IPS-NIHi7 (cell line): ENCODE data around the gene ZNF750.
A peak's percentile ranks its signal among the peaks of the same experiment; 100 is the strongest.

Experiments used
- DNase-seq: peaks from one replicate; pipeline ENCODE4 v3.0.0; 2012; ENCODE audit warnings: mixed read lengths; ENCODE audit errors: extremely low spot score

The ZNF750 gene

DNA sequence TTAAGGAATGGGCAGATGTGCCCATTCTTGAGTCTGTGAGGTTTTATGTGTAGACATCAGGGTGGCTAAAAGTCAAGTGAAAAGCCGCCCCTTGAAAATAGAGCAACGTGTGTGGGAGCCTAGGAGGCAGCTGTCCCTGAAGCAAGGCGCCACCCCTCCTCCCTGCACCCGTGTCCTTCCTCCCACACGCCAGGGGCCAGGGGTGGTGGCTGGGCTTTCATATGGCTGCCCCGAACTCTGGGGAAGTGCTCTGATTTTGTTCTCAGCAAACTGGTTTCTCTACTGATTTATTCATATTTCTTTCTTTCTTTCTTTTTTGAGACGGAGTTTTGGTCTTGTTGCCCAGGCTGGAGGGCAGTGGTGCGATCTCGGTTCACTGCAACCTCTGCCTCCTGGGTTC, 4.7 kb downstream of the ZNF750 start:
- no peak for DNase-seq

DNA sequence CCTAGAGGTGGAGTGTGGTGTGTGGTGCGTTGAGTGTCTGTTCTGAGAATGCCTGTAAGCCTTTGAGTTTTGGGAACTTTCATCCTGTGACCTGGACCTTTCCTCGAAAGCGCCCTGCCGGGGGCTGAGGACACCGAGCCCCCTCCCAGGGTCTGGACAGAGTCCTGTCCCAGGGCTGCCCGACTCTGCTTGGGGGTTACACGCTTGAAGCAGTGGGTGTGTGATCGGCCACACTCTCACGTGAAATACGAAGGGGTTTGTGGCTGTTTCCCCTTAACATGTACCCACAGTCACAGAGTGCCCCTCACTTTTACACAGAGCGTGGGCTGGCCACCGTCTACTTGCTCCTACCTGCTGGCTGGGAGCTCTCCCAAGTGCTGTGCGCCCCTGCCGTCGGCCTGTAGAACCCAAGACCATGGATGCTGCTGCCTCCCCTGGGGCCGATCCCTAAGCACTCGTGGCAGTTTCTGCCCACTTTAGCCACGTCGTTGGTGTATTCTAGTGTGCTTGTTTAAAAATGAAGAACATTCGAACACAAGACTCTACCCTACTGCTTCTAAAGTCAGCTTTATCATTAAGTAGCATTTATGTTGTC, 6.8 kb downstream of the ZNF750 start:
- DNase-seq, result no peak

DNA sequence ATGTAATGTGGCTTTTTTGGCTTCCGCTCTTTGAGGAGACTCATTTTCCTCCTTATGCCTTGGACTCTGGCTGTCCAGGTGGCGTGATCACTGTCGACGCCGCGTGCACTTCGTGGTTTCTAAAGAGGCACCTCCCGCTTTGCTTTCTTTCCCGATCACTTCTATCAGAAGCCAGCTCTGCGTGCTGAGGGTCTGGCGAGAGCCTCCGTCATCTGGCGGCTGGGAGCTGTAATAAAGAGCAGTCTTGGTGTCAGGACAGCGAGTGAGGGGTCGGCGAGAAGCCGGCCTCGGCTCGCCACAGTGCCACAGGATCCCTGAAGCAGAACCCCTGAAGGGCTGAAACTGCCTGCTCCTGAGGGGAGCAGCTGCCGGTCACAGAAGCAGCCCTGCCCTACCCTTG, 7.4 kb downstream of the ZNF750 start:
- DNase-seq, result no peak

DNA sequence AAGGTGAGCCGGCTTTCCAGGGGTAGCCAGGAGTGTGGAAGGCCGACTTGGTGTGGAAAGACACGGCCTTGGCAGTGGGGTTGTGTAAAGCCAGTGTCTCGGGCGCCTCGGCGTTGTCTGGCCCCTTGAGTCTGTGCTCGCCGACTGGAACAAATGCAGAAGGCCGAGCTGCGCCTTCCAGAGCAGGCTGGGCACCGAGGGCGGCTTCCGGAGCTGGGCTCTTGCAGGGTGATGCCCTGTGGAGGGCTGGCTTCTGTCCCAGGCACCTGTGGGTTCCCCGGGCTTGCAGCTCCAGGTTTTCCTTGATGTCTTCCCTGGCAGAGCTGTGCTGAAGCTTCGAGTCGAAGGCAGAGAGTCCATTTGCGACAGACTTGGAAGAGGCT, 8.0 kb downstream of the ZNF750 start:
- DNase-seq, result no peak

DNA sequence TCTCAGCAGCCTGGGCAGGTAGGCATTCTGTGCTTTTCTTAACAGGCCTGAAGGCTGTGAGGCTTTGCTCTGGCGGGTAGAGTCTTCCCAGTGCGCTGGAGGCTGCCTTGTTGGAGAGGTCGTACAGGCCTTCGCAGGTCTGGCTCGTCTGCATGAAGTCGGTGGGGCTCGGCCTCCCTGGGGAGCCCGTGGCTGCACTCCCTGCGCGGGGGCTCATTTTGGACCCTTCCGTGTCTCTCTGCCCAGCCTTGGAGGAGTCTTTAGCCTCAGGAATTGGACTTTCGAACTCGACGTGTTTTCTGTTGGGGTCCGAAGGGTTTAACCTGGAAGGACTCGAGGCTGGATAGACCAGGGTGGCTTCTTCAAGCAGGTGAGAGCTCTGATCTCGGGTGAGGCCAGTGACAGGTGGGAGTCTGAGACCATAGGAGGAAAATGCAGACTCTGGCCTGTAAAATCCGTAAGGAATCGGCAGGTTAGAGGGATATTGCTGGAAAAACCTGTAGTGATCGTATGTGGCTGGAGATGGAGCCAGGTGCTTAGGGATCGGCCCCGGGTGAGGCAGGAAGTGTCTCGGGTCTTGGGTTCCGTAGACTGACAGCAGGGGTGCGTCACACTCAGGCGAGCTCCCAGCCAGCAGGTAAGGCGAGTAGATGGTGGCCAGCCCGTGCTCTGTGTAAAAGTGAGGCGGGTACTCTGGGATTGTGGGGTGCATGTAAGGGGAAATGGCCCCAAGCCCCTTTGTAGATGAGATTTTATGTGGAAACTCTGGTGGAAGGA, 8.6 kb downstream of the ZNF750 start:
- DNase-seq, result no peak

DNA sequence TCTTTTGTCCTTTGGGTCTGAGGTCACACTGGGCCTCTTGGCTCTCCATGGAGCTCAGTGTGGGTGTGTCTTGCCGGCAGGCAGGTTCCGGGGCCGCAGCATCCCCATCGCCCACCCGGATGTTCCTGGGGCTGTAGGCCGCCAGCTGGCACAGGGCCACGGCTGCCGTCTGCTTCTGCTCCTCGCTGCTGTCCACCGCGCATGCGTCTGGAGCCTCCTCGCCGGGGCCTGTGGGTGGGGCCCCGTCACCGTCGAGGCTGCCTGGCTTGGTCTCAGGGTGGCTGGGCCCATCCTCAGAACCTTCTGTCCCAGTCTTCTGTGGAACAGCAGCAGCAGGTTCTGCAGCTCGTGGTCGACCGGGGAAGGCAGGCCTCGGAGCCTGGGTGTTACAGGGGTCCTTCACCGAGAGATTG, 9.6 kb downstream of the ZNF750 start:
- no peak for DNase-seq

DNA sequence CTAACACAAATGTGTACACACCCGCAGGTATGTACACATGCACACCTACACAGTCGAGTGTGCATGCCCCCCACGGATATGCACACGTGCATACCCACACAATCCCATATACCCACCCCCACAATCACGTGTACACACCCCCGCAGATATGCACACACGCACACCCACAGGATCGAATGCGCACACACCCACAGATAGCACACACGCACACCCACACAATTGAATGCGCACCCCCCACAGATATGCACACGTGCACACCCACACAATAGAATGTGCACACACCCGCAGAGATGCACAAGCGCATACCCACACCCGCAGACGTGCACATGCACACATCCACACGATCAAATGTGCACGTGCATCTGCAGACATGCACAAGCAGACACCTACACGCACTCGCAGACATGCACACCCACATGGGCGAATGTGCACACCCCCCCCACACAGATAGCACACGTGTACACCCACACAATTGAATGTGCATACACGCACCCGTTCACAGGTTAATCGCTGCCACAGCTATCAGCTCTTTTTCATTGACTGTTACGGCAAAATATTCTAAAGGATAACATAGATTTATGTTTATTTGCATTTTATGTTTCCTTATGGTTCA, 10.8 kb downstream of the ZNF750 start:
- DNase-seq, result no peak

DNA sequence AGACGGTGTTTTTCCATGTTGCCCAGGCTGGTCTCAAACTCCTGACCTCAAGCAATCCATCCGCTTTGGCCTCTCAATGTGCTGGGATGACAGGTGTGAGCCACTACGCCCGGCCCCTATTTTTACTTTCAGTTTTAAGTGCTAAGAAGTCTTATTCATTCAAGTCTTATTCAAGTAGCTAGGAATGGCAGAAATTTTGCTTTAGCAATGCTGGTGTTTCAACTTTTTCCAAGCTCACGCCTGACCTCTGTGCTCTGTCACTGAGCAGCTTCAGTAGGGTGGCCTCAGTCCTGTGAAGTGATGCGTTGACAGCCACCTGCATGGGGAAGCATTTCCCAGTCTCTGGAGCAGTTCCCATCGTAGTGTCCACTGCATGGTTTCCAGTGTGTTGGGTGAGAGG, 12.9 kb downstream of the ZNF750 start:
- DNase-seq, result no peak

DNA sequence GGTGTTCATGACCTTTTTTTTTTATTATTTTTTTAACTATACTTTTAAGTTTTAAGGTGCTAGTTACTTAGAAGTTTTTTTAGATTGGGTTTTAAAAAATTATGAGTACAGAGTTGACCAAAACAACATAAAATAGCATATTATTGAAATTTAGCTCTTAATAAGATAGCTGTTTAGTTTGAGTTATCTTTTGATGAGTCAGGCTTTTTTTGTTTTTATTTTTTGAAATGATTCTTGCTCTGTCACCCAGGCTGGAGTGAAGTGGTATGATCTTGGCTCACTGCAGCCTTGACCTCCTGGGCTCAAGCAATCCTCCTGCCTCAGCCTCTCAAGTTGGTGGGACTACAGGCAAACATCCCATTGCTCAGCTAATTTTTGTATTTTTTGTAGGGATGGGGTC, 13.6 kb downstream of the ZNF750 start:
- DNase-seq, result no peak

DNA sequence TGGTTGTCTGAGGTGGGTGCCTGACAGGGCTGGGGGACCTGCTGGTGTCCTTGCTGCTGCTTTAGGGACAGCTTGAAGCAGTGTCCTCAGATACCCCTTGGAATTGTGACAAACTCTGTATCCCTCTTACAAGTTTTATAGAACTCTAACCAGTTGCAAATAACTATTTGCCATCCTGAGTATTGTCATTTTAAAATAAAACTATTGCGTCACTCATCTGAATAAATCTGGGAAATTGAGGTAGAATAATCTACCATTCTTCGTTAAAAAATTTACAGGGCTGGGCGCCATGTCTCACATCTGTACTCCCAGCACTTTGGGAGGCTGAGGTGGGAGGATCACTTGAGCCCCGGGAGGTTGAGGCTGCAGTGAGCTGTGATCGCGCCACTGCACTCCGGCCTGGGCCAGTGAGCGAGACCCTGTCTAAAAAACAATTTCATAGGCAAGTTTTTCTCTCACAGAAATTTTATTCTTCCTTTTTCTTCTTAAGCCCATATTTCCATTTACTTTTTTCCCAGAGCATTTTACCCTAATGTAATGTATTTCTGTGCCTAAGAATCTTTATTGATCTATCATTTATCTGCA, 14.2 kb downstream of the ZNF750 start:
- no peak for DNase-seq

DNA sequence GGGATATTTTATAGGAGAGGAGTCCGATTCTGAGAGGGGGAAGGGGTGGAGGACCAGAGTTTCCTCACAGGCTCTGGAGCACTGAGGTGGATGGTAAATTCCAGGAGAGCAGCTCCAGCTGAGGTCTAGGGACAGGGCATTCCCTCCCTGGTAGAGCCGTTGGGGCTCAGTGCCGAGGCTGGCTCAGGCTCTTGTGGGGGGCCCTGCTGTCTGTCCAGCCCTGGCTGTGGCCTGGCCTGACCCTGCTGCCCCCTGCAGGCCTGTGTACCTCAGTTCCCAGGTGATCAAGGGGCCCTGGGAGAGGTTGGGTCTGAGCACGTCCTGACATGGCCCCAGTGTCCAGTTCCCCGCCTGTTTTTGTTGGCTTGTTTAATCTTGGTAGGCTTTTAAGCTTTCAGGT, 16.8 kb downstream of the ZNF750 start:
- peak; percentile 79 for DNase-seq

DNA sequence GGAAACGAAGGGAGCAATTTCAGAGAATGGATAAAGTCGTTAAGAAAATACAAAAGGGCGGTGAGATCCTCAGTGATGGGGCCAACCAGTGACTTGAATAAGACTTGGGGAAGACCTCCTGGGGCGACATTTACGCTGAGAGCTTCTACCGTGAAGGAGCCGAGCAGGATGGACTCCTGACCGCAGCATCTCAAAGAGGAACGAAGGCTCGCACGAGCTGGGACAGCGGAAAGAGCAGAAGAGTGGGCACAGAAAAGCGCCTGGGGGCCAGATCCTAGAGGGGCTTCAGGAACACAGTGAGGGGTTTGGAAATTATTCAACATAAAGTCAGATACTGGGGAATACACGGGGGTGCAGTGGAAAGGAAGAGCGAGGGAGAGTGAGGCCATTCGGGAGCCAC, 17.5 kb downstream of the ZNF750 start:
- no peak for DNase-seq

DNA sequence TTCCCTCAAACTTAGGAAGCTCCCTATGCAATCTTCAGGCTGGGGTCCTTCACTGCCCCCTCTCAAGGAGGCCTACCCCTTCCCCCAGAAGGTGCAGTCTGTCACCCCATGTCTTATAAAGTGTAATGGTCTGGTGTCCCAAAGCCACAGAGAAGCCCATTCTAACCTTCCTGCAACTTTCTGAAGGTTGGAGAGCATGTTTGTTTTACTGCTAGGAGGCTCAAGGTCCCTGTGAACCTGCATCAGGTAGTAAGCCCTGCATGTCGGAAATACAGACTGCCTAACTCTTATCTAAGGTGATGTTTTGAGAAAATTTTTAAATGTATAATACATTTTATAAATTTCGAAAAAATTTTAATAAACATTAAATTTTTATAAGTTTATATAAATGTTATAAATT, 18.3 kb downstream of the ZNF750 start:
- DNase-seq, result no peak

DNA sequence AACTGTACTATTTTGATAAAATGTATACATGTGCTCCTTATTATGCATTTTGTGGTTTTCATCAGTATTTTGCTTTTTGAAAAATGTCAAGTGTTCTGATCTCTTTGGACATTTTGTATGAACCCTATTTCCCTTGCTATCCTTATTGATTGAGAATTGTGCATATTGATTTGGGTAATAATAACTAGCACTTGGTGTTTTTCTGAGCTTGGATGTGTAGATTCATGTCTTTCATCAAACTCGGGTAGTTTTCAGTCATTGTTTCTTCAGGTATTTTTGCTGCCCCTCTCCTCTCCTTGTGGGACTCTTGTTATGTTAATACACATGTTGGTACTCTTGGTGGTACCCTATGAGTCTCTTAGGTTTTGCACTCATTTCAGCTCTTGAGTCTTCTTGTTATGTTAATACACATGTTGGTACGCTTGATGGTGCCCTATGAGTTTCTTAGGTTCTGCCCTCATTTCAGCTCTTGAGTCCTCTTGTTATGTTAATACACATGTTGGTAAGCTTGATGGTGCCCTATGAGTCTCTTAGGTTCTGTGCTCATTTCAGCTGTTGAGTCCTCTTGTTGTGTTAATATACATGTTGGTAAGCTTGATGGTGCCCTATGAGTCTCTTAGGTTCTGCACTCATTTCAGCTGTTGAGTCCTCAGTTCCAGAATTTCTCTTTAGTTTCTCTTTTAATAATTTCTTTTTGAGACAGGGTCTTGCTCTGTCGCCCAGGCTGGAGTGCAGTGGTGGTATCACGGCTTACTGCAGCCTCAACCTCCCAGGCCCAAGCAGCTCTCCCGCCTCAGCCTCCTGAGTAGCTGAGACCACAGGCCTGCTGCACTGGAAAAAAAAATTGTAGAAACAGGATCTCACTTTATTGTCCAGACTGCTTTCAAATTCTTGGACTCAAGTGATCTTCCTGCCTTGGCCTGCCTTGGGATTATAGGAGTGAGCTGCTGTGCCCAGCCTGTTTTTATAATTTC, 19.3 kb downstream of the ZNF750 start:
- DNase-seq, result no peak

DNA sequence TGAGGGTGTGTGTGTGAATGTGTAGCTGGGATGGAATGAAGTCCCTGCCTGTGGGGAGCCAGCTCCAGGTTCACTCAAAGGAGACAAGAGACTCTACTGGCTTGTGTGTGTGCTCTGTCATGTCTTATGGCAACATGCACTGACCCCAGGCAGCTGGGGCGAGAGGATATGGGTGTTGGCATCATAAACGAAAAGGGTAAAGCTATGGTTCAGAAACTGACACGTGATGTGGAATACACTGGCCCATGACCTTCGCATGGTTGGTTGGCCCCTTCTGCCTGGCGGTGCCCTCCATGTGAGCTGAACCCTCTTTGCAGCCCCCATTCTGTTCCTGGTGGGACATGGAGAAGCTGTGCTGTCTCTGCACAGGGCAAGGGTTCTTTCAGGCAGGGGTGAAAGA, 21.9 kb downstream of the ZNF750 start:
- no peak for DNase-seq

DNA sequence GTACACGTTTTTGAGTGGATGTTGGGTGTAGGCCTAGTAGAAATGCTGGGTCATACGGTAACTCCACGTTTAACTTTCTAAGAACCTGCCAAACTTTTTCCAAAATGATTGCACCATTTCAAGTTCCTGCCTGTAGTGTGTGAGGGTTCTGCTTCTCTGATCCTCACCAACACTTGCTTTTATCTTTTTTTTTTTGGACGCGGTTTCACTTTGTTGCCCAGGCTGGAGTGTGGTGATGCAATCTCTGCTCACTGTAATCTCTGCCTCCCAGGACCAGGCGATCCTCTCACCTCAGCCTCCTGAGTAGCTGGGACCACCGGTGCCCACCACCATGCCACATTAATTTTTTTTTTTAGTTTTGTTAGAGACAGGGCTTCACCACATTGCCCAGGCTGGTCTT, 23.5 kb downstream of the ZNF750 start:
- DNase-seq, result no peak

DNA sequence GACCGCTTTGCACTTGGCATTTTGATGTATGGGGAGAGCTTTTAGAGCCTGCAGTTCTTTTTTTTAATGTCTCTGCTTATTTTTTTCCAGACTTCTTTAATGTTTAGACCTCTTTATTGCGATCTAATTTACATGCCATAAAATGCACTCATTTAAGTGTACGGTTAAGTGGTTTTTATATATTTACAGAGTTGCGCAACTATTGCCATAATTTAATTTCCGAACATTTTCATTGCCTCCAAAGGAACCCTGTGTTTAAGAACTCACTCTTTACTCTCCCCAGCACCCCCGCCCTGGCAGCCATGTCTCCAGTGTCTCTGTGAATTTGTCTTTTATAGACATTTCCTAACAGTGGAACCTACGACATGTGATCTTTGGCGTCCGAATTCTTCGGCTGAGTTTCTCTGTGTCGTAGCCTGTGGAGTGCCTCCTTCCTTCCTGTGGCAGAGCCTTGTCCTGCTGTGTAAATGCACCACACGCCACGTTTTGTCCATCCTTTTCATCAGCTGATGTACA, 24.0 kb downstream of the ZNF750 start:
- no peak for DNase-seq

DNA sequence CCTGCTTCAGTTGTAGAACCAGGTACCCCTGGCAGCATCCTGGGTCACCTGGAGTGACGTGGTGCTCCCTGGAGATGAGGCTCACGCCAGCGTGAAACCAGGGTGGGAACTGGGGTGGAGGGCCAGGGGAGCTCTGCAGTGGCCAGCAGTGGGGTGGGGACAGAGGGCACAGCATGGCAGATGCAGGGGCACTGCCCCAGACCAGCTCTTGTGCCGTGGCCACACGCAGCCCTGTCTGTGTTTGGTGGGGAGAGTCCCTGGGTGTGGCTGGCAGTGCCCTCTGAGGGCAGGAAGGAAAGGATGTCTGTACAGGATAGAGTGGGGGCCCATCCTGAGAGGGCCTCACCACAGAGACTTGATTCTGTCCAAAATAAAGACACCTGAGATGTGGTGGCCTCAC, 24.5 kb downstream of the ZNF750 start:
- DNase-seq, result no peak

DNA sequence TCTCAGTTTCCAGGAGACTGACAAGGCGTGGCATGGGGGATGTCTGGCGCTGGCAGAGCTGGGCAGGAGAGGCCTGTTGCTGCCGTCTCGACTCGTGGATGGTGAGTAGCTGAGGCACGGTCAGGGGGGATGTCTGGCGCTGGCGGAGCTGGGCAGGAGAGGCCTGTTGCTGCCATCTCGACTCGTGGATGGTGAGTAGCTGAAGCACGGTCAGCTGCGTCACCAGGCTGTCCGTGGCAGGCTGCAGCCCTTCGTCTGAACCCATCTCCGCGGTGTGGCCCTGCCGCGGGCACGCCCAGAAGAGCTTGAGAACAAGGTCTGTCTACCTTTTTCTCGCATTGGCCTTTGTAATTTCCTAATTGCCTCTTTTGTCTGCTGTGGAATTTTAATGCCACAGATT, 25.0 kb downstream of the ZNF750 start:
- no peak for DNase-seq

DNA sequence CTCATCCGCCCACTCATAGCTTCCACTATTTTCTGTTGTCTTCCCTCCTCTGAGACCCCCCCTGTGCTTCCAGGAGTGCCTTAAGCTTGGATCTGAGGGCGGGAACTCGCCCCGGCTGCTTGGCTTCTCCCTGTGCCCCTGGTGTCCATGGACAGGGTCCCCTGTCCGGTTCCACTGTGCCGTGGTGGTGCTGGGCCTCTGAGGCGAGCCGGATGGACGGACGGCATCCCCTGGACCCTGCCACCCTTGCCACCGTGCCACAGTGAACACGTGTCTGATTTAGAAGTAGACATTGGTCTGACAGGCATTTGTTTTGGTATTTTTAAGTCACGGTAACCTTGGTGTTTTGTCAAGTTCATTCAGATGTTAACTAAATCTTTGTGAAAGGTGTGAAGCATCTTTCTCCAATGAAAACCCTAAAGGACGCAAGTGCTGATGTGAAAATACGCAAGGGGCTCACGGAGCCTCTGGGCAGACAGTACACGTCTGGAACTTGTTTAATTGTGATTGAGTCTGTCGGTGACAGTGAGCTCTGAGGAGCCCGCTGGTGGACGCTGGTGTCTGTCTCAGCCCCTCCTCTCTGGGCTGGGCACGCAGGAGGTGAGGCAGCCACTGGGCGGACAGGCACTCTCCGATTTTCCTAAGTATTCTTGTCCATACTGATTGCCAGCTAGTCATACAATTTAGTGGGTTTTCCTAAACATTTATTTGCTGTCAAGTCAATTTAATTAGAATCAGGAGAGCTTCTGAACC, 26.3 kb downstream of the ZNF750 start:
- DNase-seq, result no peak

DNA sequence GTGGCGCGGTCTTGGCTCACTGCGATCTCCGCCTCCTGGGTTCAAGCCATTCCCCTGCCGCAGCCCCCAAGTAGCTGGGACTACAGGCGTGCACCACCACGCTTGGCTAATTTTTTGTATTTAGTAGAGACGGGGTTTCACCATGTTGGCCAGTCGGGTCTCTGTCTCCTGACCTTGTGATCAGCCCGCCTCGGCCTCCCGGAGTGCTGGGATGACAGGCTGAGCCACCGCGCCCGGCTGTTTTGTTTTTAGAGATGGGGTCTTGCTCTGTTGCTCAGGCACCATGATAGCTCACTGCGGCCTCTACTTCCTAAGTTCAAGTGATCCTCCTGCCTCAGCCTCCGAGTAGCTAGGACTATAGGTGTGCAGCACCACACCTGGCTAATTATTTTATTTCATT, 27.2 kb downstream of the ZNF750 start:
- DNase-seq, result no peak
